Measurements from ENCODE around the gene PRPF39.
"Not testable (repeated sequence)": the region's sequence is repeated elsewhere in the genome, so short reads cannot be mapped to it uniquely, and the experiment has no call there.

PRPF39 gene

DNA sequence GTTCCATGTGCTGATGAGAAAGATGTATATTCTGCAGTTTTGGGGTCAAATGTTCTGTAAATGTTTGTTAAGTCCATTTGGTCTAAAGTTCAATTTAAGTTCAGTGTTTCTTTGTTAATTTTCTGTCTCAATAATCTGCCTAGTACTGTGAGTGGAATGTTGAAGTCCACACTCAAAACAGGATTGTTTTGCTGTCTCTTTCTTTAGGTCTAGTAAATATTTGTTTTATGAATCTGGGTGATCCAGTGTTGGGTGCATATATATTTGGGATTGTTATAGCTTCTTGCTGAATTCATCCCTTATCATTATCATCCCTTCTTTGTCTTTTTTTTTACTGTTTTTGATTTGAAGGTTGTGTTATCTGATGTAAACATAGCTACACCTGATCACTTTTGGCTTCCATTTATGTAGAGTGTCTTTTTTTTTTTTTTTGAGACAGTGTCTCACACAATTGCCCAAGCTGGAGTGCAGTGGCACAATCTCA, 26.0 kb upstream of the PRPF39 start:
- peaks cover 7 to 16% of the 10 kb centered on the region in 2 donors for H3K36me3 ChIP-seq (ENCODE audit: control insufficient read depth in 1 of 2, insufficient read depth in 2 of 2, low read length in 2 of 2)
- H3K4me3 ChIP-seq (ENCODE audit: low read depth in 1 of 2, low read length in 2 of 2): no peak overlapping the region
- H3K27me3 ChIP-seq (ENCODE audit: low read depth, low read length): no peaks in the 10 kb centered on the region
- H3K4me1 ChIP-seq (ENCODE audit: control insufficient read depth in 1 of 2, insufficient read depth in 2 of 2, low read length in 2 of 2): no peaks in the 10 kb centered on the region
- H3K27ac ChIP-seq (ENCODE audit: low read length): no peak overlapping the region
- peaks cover 0 to 4% of the 10 kb centered on the region in 2 donors for H3K9me3 ChIP-seq (ENCODE audit: control insufficient read depth in 1 of 2, low read length in 2 of 2)

DNA sequence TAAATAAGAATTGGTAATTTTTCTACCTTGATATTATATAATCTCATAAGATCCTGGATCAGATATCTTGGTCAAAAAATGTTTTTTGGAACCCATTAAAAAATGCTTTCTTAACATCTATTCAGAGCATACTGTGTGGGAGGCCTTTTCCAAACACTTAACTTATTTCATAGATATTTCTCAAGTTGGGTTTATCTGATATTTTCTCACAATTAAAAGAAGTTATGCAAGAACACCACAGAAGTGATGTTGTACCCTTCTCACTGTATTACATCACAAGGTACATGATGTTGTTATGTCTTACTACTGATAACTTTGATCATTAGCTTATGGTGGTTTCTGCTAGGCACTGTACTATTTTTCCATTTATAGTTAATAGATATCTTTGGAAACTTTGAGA, 23.4 kb upstream of the PRPF39 start:
- H3K4me1 ChIP-seq (ENCODE audit: control insufficient read depth in 1 of 2, insufficient read depth in 2 of 2, low read length in 2 of 2): no peaks in the 10 kb centered on the region
- no peak overlapping the region for H3K4me3 ChIP-seq (ENCODE audit: low read depth in 1 of 2, low read length in 2 of 2)
- no peaks in the 10 kb centered on the region for H3K27me3 ChIP-seq (ENCODE audit: low read depth, low read length)
- peaks cover 0 to 4% of the 10 kb centered on the region in 2 donors for H3K9me3 ChIP-seq (ENCODE audit: control insufficient read depth in 1 of 2, low read length in 2 of 2)
- H3K27ac ChIP-seq (ENCODE audit: low read length): no peak overlapping the region
- H3K36me3 ChIP-seq (ENCODE audit: control insufficient read depth in 1 of 2, insufficient read depth in 2 of 2, low read length in 2 of 2): peaks cover 0 to 8% of the 10 kb centered on the region in 2 donors

DNA sequence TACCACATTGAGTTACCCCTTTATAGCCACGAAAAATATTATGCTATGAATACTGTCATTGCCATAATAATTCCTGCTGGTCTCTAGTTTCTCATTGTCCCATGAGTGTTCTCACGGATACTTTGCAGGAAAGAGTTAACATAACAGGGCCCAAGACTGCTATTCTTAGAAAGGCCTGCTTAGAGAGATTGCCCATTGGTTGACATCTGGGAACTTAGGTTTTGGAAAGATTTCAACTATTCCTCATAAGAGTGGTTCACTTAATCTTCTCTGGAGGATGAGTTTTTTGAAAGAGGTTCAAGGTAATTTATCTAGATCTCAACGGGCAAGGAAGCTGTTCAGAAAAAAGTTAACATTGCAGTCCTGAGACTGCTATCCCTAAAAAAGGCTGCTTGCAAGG, 18.4 kb upstream of the PRPF39 start:
- no peaks in the 10 kb centered on the region for H3K9me3 ChIP-seq (ENCODE audit: control insufficient read depth in 1 of 2, low read length in 2 of 2)
- no peak overlapping the region for H3K27ac ChIP-seq (ENCODE audit: low read length)
- no peak overlapping the region for H3K4me3 ChIP-seq (ENCODE audit: low read depth in 1 of 2, low read length in 2 of 2)
- peaks cover 0 to 6% of the 10 kb centered on the region in 2 donors for H3K36me3 ChIP-seq (ENCODE audit: control insufficient read depth in 1 of 2, insufficient read depth in 2 of 2, low read length in 2 of 2)
- H3K4me1 ChIP-seq (ENCODE audit: control insufficient read depth in 1 of 2, insufficient read depth in 2 of 2, low read length in 2 of 2): peaks cover 0 to 7% of the 10 kb centered on the region in 2 donors
- H3K27me3 ChIP-seq (ENCODE audit: low read depth, low read length): no peaks in the 10 kb centered on the region

DNA sequence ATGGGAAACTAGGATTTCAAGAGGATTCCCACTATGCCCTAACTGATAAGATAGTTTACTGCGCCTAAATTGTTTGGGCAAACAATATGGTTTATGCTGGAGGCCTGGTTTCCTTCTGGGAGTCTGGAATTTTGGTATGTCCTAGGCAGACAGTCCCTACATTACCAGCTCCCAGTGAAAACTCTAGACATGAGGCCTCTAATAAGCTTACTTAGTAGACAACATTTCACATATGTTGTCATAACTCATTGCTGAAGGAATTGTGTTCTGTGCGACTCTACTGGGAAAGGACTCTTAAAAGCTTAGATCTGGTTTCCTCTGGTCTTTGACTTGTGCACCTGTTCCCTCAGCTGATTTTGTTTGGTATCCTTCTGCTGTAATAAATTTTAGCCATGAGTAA, 18.0 kb upstream of the PRPF39 start:
- H3K4me3 ChIP-seq (ENCODE audit: low read depth in 1 of 2, low read length in 2 of 2): no peak overlapping the region
- peaks cover 0 to 7% of the 10 kb centered on the region in 2 donors for H3K4me1 ChIP-seq (ENCODE audit: control insufficient read depth in 1 of 2, insufficient read depth in 2 of 2, low read length in 2 of 2)
- no peaks in the 10 kb centered on the region for H3K9me3 ChIP-seq (ENCODE audit: control insufficient read depth in 1 of 2, low read length in 2 of 2)
- no peak overlapping the region for H3K27ac ChIP-seq (ENCODE audit: low read length)
- no peaks in the 10 kb centered on the region for H3K27me3 ChIP-seq (ENCODE audit: low read depth, low read length)
- H3K36me3 ChIP-seq (ENCODE audit: control insufficient read depth in 1 of 2, insufficient read depth in 2 of 2, low read length in 2 of 2): peaks cover 0 to 6% of the 10 kb centered on the region in 2 donors

DNA sequence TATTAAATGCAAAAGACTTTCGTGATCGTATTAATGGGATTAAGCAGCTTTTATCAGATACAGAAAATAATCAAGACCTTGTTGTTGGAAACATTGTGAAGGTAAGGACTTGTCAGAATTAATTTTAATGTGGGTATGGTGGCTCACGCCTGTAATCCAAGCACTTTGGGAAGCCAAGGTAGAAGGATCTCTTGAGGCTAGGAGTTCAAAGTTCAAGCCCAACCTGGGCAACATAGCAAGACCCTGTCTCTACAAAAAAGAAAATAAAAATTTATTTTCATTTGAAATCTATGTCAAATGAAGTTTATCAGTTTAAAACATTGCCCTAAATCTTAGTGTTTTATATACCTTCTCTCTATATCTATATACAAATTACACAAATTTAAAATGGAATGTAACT, 17.2 kb upstream of the PRPF39 start:
- Histone ChIP-seq H3K4me3 (ENCODE audit: low read depth in 1 of 2, low read length in 2 of 2) (no peak overlapping the region), H3K36me3 (ENCODE audit: control insufficient read depth in 1 of 2, insufficient read depth in 2 of 2, low read length in 2 of 2) (peaks cover 0 to 6% of the 10 kb centered on the region in 2 donors), H3K27me3 (ENCODE audit: low read depth, low read length) (no peaks in the 10 kb centered on the region), H3K9me3 (ENCODE audit: control insufficient read depth in 1 of 2, low read length in 2 of 2) (no peaks in the 10 kb centered on the region), H3K4me1 (ENCODE audit: control insufficient read depth in 1 of 2, insufficient read depth in 2 of 2, low read length in 2 of 2) (peaks cover 0 to 7% of the 10 kb centered on the region in 2 donors), H3K27ac (ENCODE audit: low read length) (no peak overlapping the region)

DNA sequence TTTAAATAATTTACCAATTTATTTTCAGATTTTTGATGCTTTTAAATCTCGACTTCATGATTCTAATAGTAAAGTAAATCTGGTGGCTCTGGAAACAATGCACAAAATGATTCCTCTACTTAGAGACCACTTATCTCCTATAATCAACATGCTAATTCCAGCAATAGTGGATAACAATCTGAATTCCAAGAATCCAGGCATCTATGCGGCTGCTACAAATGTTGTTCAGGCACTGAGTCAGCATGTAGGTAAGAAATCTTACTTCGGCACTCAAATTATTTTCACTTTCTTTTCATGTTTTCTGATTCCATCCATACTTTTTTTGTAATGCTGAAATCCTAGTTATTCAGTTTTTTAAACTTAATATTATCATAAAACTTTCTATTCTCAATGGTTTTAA, 15.5 kb upstream of the PRPF39 start:
- no peak overlapping the region for H3K4me3 ChIP-seq (ENCODE audit: low read depth in 1 of 2, low read length in 2 of 2)
- H3K9me3 ChIP-seq (ENCODE audit: control insufficient read depth in 1 of 2, low read length in 2 of 2): no peaks in the 10 kb centered on the region
- no peaks in the 10 kb centered on the region for H3K27me3 ChIP-seq (ENCODE audit: low read depth, low read length)
- H3K4me1 ChIP-seq (ENCODE audit: control insufficient read depth in 1 of 2, insufficient read depth in 2 of 2, low read length in 2 of 2): peaks cover 0 to 7% of the 10 kb centered on the region in 2 donors
- H3K36me3 ChIP-seq (ENCODE audit: control insufficient read depth in 1 of 2, insufficient read depth in 2 of 2, low read length in 2 of 2): peaks cover 0 to 12% of the 10 kb centered on the region in 2 donors
- no peak overlapping the region for H3K27ac ChIP-seq (ENCODE audit: low read length)

DNA sequence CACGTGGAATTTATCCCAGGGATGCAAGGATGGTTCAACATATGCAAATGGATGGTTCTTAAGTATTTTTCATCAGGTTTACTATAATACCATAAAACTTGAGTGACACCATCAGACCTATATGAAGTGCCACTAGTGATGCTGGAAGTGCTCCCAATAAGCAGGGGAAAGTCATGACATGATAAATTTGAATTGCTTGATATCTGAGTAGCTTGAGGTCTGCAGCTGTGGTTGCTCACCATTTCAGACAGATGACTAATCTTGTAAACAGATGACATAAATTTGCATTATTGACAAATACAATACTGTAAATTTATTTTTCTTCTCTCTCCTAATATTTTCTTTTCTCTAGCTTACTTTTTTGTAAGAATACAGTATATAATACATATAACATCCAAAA, 13.7 kb upstream of the PRPF39 start:
- H3K36me3 ChIP-seq (ENCODE audit: control insufficient read depth in 1 of 2, insufficient read depth in 2 of 2, low read length in 2 of 2): peaks cover 0 to 16% of the 10 kb centered on the region in 2 donors
- peaks cover 0 to 7% of the 10 kb centered on the region in 2 donors for H3K4me1 ChIP-seq (ENCODE audit: control insufficient read depth in 1 of 2, insufficient read depth in 2 of 2, low read length in 2 of 2)
- H3K27ac ChIP-seq (ENCODE audit: low read length): no peak overlapping the region
- no peaks in the 10 kb centered on the region for H3K9me3 ChIP-seq (ENCODE audit: control insufficient read depth in 1 of 2, low read length in 2 of 2)
- no peaks in the 10 kb centered on the region for H3K27me3 ChIP-seq (ENCODE audit: low read depth, low read length)
- H3K4me3 ChIP-seq (ENCODE audit: low read depth in 1 of 2, low read length in 2 of 2): no peak overlapping the region

DNA sequence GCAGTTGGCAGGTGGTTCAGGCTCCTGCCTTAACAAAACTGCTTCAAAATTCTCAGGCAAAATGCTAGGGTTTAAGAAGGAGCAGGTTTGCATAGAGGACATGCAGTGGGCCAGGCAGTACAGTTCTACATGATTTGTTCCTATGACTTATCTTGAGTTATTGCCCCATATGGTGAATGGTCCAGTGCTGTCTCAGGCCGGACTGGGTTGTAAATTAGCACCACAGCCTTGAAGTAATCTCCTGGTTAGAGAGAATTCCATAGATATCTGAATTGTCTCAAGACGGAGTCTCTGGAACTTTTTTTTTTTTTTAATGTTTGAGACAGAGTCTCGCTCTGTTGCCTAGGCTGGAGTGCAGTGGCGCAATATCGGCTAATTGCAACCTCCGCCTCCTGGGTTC, 11.8 kb upstream of the PRPF39 start:
- no peaks in the 10 kb centered on the region for H3K9me3 ChIP-seq (ENCODE audit: control insufficient read depth in 1 of 2, low read length in 2 of 2)
- H3K36me3 ChIP-seq (ENCODE audit: control insufficient read depth in 1 of 2, insufficient read depth in 2 of 2, low read length in 2 of 2): peaks cover 0 to 16% of the 10 kb centered on the region in 2 donors
- no peaks in the 10 kb centered on the region for H3K27me3 ChIP-seq (ENCODE audit: low read depth, low read length)
- H3K4me3 ChIP-seq (ENCODE audit: low read depth in 1 of 2, low read length in 2 of 2): no peak overlapping the region
- H3K27ac ChIP-seq (ENCODE audit: low read length): no peak overlapping the region
- H3K4me1 ChIP-seq (ENCODE audit: control insufficient read depth in 1 of 2, insufficient read depth in 2 of 2, low read length in 2 of 2): no peaks in the 10 kb centered on the region

DNA sequence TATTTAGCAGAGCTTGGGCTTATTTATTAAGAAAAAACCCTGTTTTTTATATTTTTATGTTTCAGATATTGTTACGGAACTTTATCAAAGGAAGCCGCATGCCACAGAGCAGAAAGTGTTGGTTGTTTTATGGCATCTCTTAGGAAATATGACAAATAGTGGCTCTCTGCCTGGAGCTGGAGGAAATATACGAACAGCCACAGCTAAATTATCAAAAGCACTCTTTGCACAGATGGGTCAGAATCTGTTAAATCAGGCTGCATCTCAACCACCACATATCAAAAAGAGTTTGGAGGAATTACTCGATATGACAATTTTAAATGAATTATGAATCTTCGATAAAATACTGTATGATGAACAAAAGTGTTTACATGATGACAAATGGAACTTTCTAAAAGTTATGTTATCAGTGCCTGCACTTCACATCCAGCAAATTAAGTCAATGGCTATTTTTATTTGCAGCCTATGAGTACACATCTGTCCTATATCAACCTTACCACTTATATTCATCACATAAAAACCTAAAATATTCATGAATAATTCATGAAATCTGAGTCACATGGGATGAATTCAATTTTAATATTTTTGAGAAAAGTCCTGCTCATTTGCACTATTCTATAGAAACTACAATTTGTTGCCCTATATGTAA, 10.6 kb upstream of the PRPF39 start:
- H3K36me3 ChIP-seq (ENCODE audit: control insufficient read depth in 1 of 2, insufficient read depth in 2 of 2, low read length in 2 of 2): peaks cover 0 to 16% of the 10 kb centered on the region in 2 donors
- H3K27ac ChIP-seq (ENCODE audit: low read length): no peak overlapping the region
- no peaks in the 10 kb centered on the region for H3K4me1 ChIP-seq (ENCODE audit: control insufficient read depth in 1 of 2, insufficient read depth in 2 of 2, low read length in 2 of 2)
- no peak overlapping the region for H3K4me3 ChIP-seq (ENCODE audit: low read depth in 1 of 2, low read length in 2 of 2)
- no peaks in the 10 kb centered on the region for H3K27me3 ChIP-seq (ENCODE audit: low read depth, low read length)
- H3K9me3 ChIP-seq (ENCODE audit: control insufficient read depth in 1 of 2, low read length in 2 of 2): no peaks in the 10 kb centered on the region

DNA sequence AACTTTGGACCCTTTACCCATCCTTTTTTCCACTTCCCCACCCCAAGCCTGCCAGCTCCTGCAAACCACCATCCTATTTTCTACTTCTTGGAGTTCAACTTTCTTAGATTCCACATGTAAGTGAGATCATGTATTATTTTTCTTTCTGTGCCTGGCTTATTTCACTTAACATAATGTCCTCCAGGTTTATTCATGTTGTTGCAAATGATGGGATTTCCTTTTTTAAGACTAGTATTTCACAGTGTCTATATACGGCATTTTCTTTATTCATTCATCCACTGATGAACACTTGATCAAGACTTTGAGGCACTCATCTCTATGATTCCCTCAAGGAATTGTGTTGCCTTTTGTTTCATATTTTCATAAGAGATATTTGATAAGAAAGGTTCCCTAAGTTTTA, 5.6 kb upstream of the PRPF39 start:
- Histone ChIP-seq H3K4me3 (ENCODE audit: low read depth in 1 of 2, low read length in 2 of 2) (no peak overlapping the region), H3K36me3 (ENCODE audit: control insufficient read depth in 1 of 2, insufficient read depth in 2 of 2, low read length in 2 of 2) (peaks cover 0 to 5% of the 10 kb centered on the region in 2 donors), H3K27me3 (ENCODE audit: low read depth, low read length) (no peaks in the 10 kb centered on the region), H3K27ac (ENCODE audit: low read length) (no peak overlapping the region), H3K9me3 (ENCODE audit: control insufficient read depth in 1 of 2, low read length in 2 of 2) (no peaks in the 10 kb centered on the region), H3K4me1 (ENCODE audit: control insufficient read depth in 1 of 2, insufficient read depth in 2 of 2, low read length in 2 of 2) (no peaks in the 10 kb centered on the region)

DNA sequence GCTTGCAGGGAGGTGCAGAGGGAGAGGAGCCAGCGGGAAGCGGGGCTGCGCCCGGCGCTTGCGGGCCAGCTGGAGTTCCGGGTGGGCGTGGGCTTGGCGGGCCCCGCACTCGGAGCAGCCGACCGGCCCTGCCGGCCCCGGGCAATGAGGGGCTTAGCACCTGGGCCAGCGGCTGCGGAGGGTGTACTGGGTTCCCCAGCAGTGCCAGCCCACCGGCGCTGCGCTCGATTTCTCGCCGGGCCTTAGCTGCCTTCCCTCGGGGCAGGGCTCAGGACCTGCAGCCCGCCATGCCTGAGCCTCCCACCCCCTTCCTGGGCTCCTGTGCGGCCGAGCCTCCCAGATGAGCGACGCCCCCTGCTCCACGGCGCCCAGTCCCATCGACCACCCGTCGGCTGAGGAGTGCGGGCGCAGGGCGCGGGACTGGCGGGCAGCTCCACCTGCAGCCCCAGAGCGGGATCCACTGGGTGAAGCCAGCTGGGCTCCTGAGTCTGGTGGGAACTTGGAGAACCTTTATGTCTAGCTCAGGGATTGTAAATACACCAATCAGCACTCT, 3.4 kb upstream of the PRPF39 start:
- H3K36me3 ChIP-seq (ENCODE audit: control insufficient read depth in 1 of 2, insufficient read depth in 2 of 2, low read length in 2 of 2); H3K4me1 ChIP-seq (ENCODE audit: control insufficient read depth in 1 of 2, insufficient read depth in 2 of 2, low read length in 2 of 2): not testable (repeated sequence)

DNA sequence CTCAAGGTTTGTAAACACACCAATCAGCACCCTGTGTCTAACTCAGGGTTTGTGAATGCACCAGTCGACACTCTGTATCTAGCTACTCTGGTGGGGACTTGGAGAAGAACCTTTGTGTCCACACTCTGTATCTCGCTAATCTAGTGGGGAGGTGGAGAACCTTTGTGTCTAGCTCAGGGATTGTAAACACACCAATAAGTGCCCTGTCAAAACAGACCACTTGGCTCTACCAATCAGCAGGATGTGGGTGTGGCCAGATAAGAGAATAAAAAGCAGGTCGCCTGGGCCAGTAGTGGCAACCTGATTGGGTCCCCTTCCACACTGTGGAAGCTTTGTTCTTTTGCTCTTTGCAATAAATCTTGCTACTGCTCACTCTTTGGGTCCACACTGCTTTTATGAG, 2.8 kb upstream of the PRPF39 start:
- H3K4me1 ChIP-seq (ENCODE audit: control insufficient read depth in 1 of 2, insufficient read depth in 2 of 2, low read length in 2 of 2): peaks cover 5 to 13% of the 10 kb centered on the region in 2 donors
- H3K27me3 ChIP-seq (ENCODE audit: low read depth, low read length); H3K4me3 ChIP-seq (ENCODE audit: low read depth in 1 of 2, low read length in 2 of 2); H3K27ac ChIP-seq (ENCODE audit: low read length); H3K9me3 ChIP-seq (ENCODE audit: control insufficient read depth in 1 of 2, low read length in 2 of 2); H3K36me3 ChIP-seq (ENCODE audit: control insufficient read depth in 1 of 2, insufficient read depth in 2 of 2, low read length in 2 of 2): not testable (repeated sequence)

More for the DNA sequence above, 3.4 kb upstream of the PRPF39 start:
- H3K27ac ChIP-seq (ENCODE audit: low read length); H3K4me3 ChIP-seq (ENCODE audit: low read depth in 1 of 2, low read length in 2 of 2); H3K9me3 ChIP-seq (ENCODE audit: control insufficient read depth in 1 of 2, low read length in 2 of 2); H3K27me3 ChIP-seq (ENCODE audit: low read depth, low read length): not testable (repeated sequence)
